PC-9 (cell line): Measurements from ENCODE around the gene TBX2. TPM values are rescaled to one million over a fixed set of nuclear protein-coding genes. Genes with fewer than 3 reads are reported as not detected.

Source experiments
- BruUV-seq: library from RNA; stranded (reverse); fragments of 400-500 nt; replicated peaks from 2 replicates; lab custom pipeline; 2021; lab: Mats Ljungman, UMichigan
- CTCF ChIA-PET: fragments of 300-600 bp; sonication (Branson Sonifier 250); formaldehyde crosslinking; loops from one replicate; lab custom pipeline; 2022; ENCODE audit warnings: antibody characterized with exemption; lab: Charles Lee
- POLR2A ChIA-PET: fragments of 300-600 bp; sonication (Branson Sonifier 250); formaldehyde crosslinking; loops from one replicate; lab custom pipeline; 2022; ENCODE audit warnings: antibody characterized with exemption; ENCODE audit not compliant: unreplicated experiment; lab: Charles Lee
- DNase-seq, 2 experiments: peaks; one replicate each; pipeline versions ENCODE4 v3.0.0 to v3.0.0-alpha.2; 2015 to 2022; ENCODE audit warnings: mixed read lengths in 1 of 2
- H2AFZ ChIP-seq: fragments of 200-600 bp; sonication (generic); 2 replicates; pipeline ENCODE4 v1.8.1; 2017; ENCODE audit warnings: antibody characterized with exemption
- H3F3A ChIP-seq: fragments of 200-600 bp; sonication (generic); 2 replicates; pipeline ENCODE4 v1.8.1; 2017; ENCODE audit warnings: antibody characterized with exemption, mild to moderate bottlenecking, low read depth; ENCODE audit not compliant: insufficient read depth
- H3K27ac ChIP-seq: fragments of 200-600 bp; sonication (generic); 2 replicates; pipeline ENCODE4 v1.6.1; 2016; ENCODE audit warnings: mixed run types
- H3K27me3 ChIP-seq: fragments of 200-600 bp; sonication (generic); 2 replicates; pipeline ENCODE4 v1.6.1; 2016; ENCODE audit warnings: low read depth, mixed run types; ENCODE audit not compliant: insufficient read depth
- H3K36me3 ChIP-seq: fragments of 200-600 bp; sonication (generic); 2 replicates; pipeline ENCODE4 v1.6.1; 2016; ENCODE audit warnings: low read depth, mixed run types
- H3K4me1 ChIP-seq: fragments of 200-600 bp; sonication (generic); replicated peaks from 2 replicates; pipeline ENCODE4 v1.6.1; 2016; ENCODE audit warnings: mixed run types; ENCODE audit not compliant: insufficient read depth
- H3K4me2 ChIP-seq: fragments of 200-600 bp; sonication (generic); 2 replicates; pipeline ENCODE4 v1.6.1; 2017; ENCODE audit warnings: mixed run types
- H3K4me3 ChIP-seq: fragments of 200-600 bp; sonication (generic); 2 replicates; pipeline ENCODE4 v1.6.1; 2016; ENCODE audit warnings: mixed run types
- H3K79me2 ChIP-seq: fragments of 200-600 bp; sonication (generic); 2 replicates; pipeline ENCODE4 v1.6.1; 2017; ENCODE audit warnings: low read depth, mixed run types
- H3K9me2 ChIP-seq: fragments of 200-600 bp; sonication (generic); 2 replicates; pipeline ENCODE4 v1.8.1; 2017; ENCODE audit warnings: mild to moderate bottlenecking; ENCODE audit not compliant: insufficient read depth
- H3K9me3 ChIP-seq: fragments of 200-600 bp; sonication (generic); 2 replicates; pipeline ENCODE4 v1.8.1; 2016; ENCODE audit warnings: low read depth; ENCODE audit not compliant: insufficient read depth
- H4K20me1 ChIP-seq: fragments of 200-600 bp; sonication (generic); 2 replicates; pipeline ENCODE4 v1.8.1; 2017; ENCODE audit not compliant: insufficient read depth
- CTCF ChIP-seq: fragments of 200-600 bp; sonication (generic); conservative IDR thresholded peaks from 2 replicates; pipeline ENCODE4 v1.6.1; 2017; ENCODE audit warnings: mixed run types, antibody characterized with exemption, mild to moderate bottlenecking, moderate library complexity
- EZH2 ChIP-seq: fragments of 200-600 bp; sonication (generic); IDR thresholded peaks from 2 replicates; pipeline ENCODE4 v1.8.0; 2017; ENCODE audit warnings: antibody characterized with exemption, low read depth
- intact Hi-C: fragments of 100-400 bp; cut with micrococcal nuclease; formaldehyde crosslinking; loops from one replicate; pipeline ENCODE4 v1.10.0; 2022; ENCODE audit not compliant: unreplicated experiment
- total RNA-seq: library from RNA; stranded (reverse); gene quantifications from 2 replicates; pipeline ENCODE4 v1.2.3, GENCODE V29; 2021

TBX2 gene
- total RNA-seq, 1 experiment from 2014 or later, result 0.44 TPM

GRCh38 chr17:61412860-61413660 lies 13.4 kb downstream of the TBX2 start:
- H3K4me1 ChIP-seq, result 0 out of 2 replicates have a peak, but pooled peaks cover 6% of the 10 kb centered on the region
- no peaks in the 10 kb centered on the region for H4K20me1 ChIP-seq
- H3K9me2 ChIP-seq, result no peaks in the 10 kb centered on the region
- H3K27me3 ChIP-seq, result no peaks in the 10 kb centered on the region
- no TSS peak for BruUV-seq
- peak overlapping the region; percentile 93 for H3K4me2 ChIP-seq
- POLR2A ChIA-PET, result no interaction called here
- CTCF ChIA-PET, result interaction anchor here (0.5 to 1.9 kb wide), 7 partner anchors 65 to 736 kb away, joined by 3 to 6 read pairs (median 3); partner anchors contain the start of gene BCAS3
- no peaks in the 10 kb centered on the region for H3K79me2 ChIP-seq
- no peaks in the 10 kb centered on the region for H3F3A ChIP-seq
- DNase-seq, result no peak
- H3K36me3 ChIP-seq, result no peaks in the 10 kb centered on the region
- no peak for TF ChIP-seq CTCF
- TF ChIP-seq EZH2, result no peak
- H2AFZ ChIP-seq, result peak overlapping the region; percentile 99
- intact Hi-C loops, result loop anchor here (1.0 to 5.0 kb wide), 4 partner anchors 162 to 424 kb away; no protein-coding TSS in a partner anchor
- H3K4me3 ChIP-seq, result peak overlapping the region; percentile 92
- H3K9me3 ChIP-seq, result no peaks in the 10 kb centered on the region
- no peak overlapping the region for H3K27ac ChIP-seq

GRCh38 chr17:61413661-61414126 lies 14.1 kb downstream of the TBX2 start:
- POLR2A ChIA-PET, result no interaction called here
- TSS peak; percentile 20 for BruUV-seq

More at GRCh38 chr17:61413661-61414126, 14.1 kb downstream of the TBX2 start:
- no peaks in the 10 kb centered on the region for H3K9me2 ChIP-seq
- no peaks in the 10 kb centered on the region for H3K79me2 ChIP-seq
- no peak overlapping the region for H3K27ac ChIP-seq
- 0 out of 2 replicates have a peak, but pooled peaks cover 5% of the 10 kb centered on the region for H3F3A ChIP-seq
- H3K4me3 ChIP-seq, result no peak overlapping the region
- no peak for TF ChIP-seq EZH2
- no peak for TF ChIP-seq CTCF
- H3K4me2 ChIP-seq, result no peak overlapping the region
- no peak for DNase-seq
- CTCF ChIA-PET, result interaction anchor here (0.5 to 1.2 kb wide), 3 partner anchors 64 to 415 kb away, joined by 3 to 4 read pairs (median 3); no protein-coding TSS in a partner anchor
- H3K4me1 ChIP-seq, result 0 out of 2 replicates have a peak, but pooled peaks cover 6% of the 10 kb centered on the region
- H4K20me1 ChIP-seq, result no peaks in the 10 kb centered on the region
- H2AFZ ChIP-seq, result no peak overlapping the region
- H3K36me3 ChIP-seq, result no peaks in the 10 kb centered on the region
- H3K9me3 ChIP-seq, result no peaks in the 10 kb centered on the region
- intact Hi-C loops, result loop anchor here (5.0 kb wide), 2 partner anchors 224 to 411 kb away; no protein-coding TSS in a partner anchor
- no peaks in the 10 kb centered on the region for H3K27me3 ChIP-seq
